ENCODE results near the gene RINL. TPM values are rescaled to one million over a fixed set of nuclear protein-coding genes. Genes with fewer than 3 reads are reported as not detected.

The RINL gene
- total RNA-seq, 1 donor from 2014 or later: 79.1 TPM

DNA sequence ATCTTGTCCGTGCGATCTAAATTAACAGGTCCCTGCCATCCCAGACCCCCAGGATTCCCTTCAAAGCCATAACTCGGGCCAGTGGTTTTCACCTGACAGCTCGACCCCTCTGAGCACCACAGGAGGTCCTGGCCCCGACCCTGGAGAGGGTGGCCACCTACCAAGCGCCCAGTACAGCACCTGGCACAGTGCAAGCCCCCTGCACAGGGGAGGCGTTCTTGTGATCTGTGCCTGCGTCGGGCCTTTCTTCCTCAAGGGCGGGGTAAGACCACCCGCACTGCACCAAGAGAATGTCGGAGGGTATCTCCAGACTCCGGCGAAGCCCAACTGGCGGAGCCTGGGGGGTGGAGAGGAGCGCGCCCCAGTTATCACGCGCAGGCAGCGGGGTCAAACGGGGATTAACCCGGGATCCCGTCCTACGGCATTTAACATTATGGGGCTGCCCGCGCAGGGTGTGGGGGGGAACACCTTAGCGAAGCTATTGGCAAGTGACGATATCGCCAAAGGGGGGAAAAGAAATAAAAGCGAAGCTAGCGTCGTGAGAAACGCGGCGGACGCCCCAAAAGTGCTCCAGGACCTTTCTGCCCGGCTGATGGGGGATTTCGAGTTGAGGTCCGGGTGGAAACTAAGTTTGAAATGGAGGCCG is 27.0 kb downstream of the RINL start:
- intact Hi-C loops (cut with micrococcal nuclease): loop anchor here (1.0 to 5.0 kb wide), 12 partner anchors 20 to 562 kb away; partner anchors contain the start of genes ACTN4, ECH1, EIF3K and GGN

- intact Hi-C loops (cut with micrococcal nuclease): loop anchor here (1.0 to 5.0 kb wide), 12 partner anchors 19 to 562 kb away; partner anchors contain the start of genes ACTN4, ECH1, EIF3K and GGN
Observed at GRCh38 chr19:38850436-38850975, 27.6 kb downstream of the RINL start.

DNA sequence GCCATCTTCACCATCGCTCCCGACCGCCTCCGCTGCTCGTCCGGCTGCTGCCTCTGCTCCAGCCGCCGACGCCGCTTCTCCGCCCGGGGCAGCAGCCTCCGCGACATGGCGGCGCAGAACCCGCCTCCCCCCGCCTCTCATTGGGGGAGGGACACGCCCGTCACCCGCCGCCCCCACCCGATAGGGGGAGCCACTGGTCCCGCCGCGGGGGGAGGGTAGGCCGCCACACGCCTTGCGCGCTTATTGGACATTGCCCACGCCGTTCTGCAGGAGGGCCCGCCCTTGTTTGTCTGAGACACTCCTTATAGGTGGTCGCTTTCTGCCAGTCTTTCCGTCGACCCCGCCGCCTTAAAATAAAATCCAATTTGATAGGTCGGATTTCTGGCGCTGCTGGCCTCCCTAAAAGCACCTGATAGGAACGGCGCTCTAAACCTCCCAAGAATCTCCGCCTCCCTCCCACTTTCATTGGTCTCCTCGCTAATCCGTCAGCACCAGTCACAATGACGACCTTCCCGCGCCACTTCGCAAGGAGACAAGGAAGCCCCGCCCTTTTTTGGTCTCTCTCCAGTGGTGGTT is 28.1 kb downstream of the RINL start, which contains the start of gene HNRNPL:
Gene HNRNPL (minus strand): TSS at position 127 of the 576 bp plus-strand sequence. CDS start 20 bp downstream, at position 107.
- intact Hi-C loops (cut with micrococcal nuclease): loop anchor here (1.0 to 5.0 kb wide), 14 partner anchors 19 to 563 kb away; partner anchors contain the start of genes ACTN4, ECH1, EIF3K and GGN

GRCh38 chr19:38849147-38849859 is 28.8 kb downstream of the RINL start:
- intact Hi-C loops (cut with micrococcal nuclease): loop anchor here (2.0 to 5.0 kb wide), 2 partner anchors 29 to 212 kb away; partner anchors contain the start of gene RINL

DNA sequence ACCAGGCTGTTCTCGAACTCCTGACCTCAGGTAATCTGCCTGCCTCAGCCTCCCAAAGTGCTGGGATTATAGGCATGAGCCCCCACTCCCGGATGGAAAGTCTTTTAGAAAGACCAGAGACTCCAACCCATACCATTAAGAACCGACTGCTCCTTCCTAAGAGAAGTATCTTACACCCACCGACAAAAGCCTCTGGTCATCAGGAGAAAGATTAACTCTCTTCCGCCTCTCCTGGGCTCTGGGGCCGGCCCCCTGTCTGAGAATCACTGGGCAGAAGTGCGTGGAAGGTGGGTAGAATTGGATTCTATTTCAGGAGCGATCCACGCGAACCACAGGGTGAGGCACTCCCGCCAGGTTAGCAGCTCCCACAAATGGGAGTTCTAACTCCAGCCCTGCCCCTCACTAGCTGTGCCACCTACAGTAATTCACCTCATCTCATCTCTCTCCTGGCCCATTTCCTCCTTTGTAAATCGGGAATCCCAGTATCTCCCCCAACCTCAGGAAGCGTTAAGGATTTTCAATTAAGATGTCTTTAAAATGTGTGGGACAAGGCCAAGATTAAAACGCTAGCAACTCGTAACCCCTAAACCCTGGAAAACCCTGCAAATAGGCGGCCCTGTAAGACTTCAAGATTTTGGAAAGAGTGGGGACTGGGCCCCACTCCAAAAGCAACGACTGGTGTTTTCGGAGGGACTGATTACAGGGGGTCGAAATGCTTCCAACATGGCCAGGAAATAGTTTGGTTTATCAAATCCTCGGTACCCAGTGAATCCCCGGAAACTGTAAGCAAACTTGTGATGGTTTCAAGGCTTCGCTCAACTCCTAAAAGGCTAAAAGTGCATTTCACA is 29.6 kb downstream of the RINL start:
- intact Hi-C loops (cut with micrococcal nuclease): loop anchor here (2.0 to 5.0 kb wide), 2 partner anchors 30 to 211 kb away; partner anchors contain the start of gene RINL

DNA sequence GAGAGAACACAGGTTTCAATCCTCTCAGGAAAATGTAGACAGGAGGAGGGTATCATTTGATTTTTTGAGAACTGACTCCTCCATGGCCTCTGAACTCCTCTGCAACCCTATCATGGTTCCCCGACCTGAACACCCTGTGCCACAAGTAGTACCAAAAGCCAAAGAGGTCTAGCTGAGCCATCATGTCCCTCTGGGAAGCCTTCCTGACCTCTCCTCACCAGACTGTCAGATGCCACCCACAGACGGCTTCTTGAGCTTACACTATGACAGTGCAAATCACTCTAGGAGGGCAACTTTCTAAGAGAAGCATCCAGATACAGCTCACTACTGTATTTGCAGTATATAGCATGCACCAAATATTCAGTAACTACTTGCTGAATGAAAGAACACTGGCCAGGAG is 32.0 kb downstream of the RINL start:
- intact Hi-C loops (cut with micrococcal nuclease): loop anchor here (5.0 kb wide), 1 partner anchor 209 kb away; no protein-coding TSS in a partner anchor

GRCh38 chr19:38845374-38846024 is 32.6 kb downstream of the RINL start:
- intact Hi-C loops (cut with micrococcal nuclease): loop anchor here (5.0 kb wide), 1 partner anchor 208 kb away; no protein-coding TSS in a partner anchor

DNA sequence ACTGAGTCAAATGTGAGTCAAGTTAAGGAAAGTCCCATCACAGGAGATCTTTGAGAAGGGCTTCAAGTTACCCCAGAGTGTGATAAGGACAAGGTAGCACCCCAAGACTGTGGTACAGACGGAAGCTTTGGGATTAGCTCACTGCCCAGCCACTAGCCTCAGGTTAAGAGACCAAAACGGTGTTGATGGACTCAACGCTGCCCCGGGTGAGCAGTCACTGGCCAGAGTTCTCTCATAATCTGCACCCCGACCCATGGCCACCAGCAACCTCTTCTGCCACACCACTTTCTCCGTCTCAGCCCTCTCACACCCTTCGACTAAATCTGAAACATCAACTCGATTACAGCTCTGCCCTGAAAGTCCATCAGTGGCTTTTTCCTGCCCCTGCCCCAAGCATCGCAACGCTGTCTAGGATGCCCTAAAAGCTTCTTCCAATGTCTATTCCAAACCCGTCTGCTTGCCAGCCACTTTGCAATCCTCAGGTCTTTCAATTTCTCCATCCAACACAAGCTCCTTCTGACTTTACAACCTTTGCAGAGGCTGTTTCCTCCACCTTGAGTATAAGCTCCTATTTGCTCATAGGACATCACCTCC is 33.9 kb downstream of the RINL start:
- intact Hi-C loops (cut with micrococcal nuclease): no loop called here

DNA sequence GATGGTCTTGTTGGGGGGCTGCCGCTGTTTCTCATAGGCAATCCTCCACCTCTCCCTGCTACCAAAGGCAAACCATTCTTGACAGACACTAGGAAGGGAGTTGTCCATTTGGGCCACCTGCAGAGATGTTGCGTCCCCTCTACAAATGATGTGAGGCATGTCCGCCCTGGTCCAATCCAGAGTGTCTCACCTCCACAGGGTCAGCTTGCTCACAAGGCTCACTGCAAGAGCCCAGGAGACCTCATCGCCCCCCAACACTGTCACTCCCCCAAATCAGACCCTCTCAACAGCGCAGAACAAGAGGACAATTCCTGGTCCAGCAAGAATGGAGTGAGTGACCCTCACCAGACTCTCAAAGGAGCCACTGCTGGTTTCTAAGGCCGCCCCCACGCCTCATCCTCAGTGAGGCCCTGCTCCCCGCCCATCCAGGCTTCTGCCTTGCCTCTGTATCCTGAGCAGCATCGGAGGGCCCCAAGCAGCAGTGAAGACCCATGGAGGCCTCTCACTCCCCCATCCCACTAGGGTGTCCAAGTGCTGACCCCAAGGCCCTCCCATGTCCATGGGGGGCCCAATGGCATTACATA is 34.8 kb downstream of the RINL start:
- intact Hi-C loops (cut with micrococcal nuclease): loop anchor here (2.0 kb wide), 2 partner anchors 74 to 440 kb away; partner anchors contain the start of gene FAM98C

- intact Hi-C loops (cut with micrococcal nuclease): loop anchor here (1.0 to 2.0 kb wide), 3 partner anchors 11 to 440 kb away; partner anchors contain the start of genes ECH1 and FAM98C
Observed at GRCh38 chr19:38842439-38843174, 35.5 kb downstream of the RINL start.

- intact Hi-C loops (cut with micrococcal nuclease): loop anchor here (1.0 to 2.0 kb wide), 3 partner anchors 11 to 439 kb away; partner anchors contain the start of genes ECH1 and FAM98C
Observed at GRCh38 chr19:38841787-38842438, 36.2 kb downstream of the RINL start.

- intact Hi-C loops (cut with micrococcal nuclease): no loop called here
Observed at GRCh38 chr19:38841180-38841766, 36.8 kb downstream of the RINL start.

GRCh38 chr19:38840583-38840968 is 37.5 kb downstream of the RINL start:
- intact Hi-C loops (cut with micrococcal nuclease): no loop called here

GRCh38 chr19:38839816-38840582 is 38.1 kb downstream of the RINL start:
- intact Hi-C loops (cut with micrococcal nuclease): no loop called here

GRCh38 chr19:38838986-38839761 is 38.9 kb downstream of the RINL start:
- intact Hi-C loops (cut with micrococcal nuclease): no loop called here

Data from T-helper 1 cell treated with Interleukin-12 subunit alpha and Interleukin-12 subunit beta and Interleukin-4 antibody, amounts not matched to agents 30 ng/mL and 1 ng/mL, for 36 hours (primary cell).